Measurements from ENCODE around the gene TCP11.

Gene TCP11

GRCh38 chr6:35164868-35165267, 23.7 kb upstream of the TCP11 start:
- DNase-seq (ENCODE audit: low spot score in 2 of 2) (no peak), ATAC-seq (ENCODE audit: low read depth) (no peak)
- no peak overlapping the region for H3K27ac Mint-ChIP-seq
- peaks cover 3% of the 10 kb centered on the region for H3K36me3 Mint-ChIP-seq
- H3K4me3 Mint-ChIP-seq = no peak overlapping the region
- H3K27me3 Mint-ChIP-seq = peaks cover 11% of the 10 kb centered on the region
- peaks cover 6% of the 10 kb centered on the region for H3K9me3 Mint-ChIP-seq
- H3K4me1 Mint-ChIP-seq = no peaks in the 10 kb centered on the region

GRCh38 chr6:35164277-35164676, 23.1 kb upstream of the TCP11 start:
- H3K27ac Mint-ChIP-seq = no peak overlapping the region
- H3K4me1 Mint-ChIP-seq = no peaks in the 10 kb centered on the region
- no peak overlapping the region for H3K4me3 Mint-ChIP-seq
- peaks cover 5% of the 10 kb centered on the region for H3K36me3 Mint-ChIP-seq
- ATAC-seq (ENCODE audit: low read depth) (no peak), DNase-seq (ENCODE audit: low spot score in 2 of 2) (no peak)
- H3K27me3 Mint-ChIP-seq = peaks cover 13% of the 10 kb centered on the region
- peaks cover 2% of the 10 kb centered on the region for H3K9me3 Mint-ChIP-seq

- Mint-ChIP-seq H3K9me3 (peaks cover 1% of the 10 kb centered on the region), H3K4me1 (no peaks in the 10 kb centered on the region), H3K36me3 (peaks cover 5% of the 10 kb centered on the region), H3K4me3 (no peak overlapping the region), H3K27ac (no peak overlapping the region), H3K27me3 (peaks cover 13% of the 10 kb centered on the region)
- ATAC-seq (ENCODE audit: low read depth) (no peak), DNase-seq (ENCODE audit: low spot score in 2 of 2) (no peak)
These were observed 22.7 kb upstream of the TCP11 start for GRCh38 chr6:35163836-35164235.

- Mint-ChIP-seq H3K36me3 (peaks cover 5% of the 10 kb centered on the region), H3K27ac (no peak overlapping the region), H3K4me3 (no peak overlapping the region), H3K9me3 (peaks cover 1% of the 10 kb centered on the region), H3K27me3 (peaks cover 19% of the 10 kb centered on the region), H3K4me1 (no peaks in the 10 kb centered on the region)
- ATAC-seq (ENCODE audit: low read depth) = no peak
- no peak for DNase-seq (ENCODE audit: low spot score in 2 of 2)
These were observed 20.9 kb upstream of the TCP11 start for GRCh38 chr6:35161776-35162607.

GRCh38 chr6:35161266-35161665, 20.1 kb upstream of the TCP11 start:
- Mint-ChIP-seq H3K4me3 (no peak overlapping the region), H3K9me3 (peaks cover 1% of the 10 kb centered on the region), H3K36me3 (peaks cover 5% of the 10 kb centered on the region), H3K4me1 (no peaks in the 10 kb centered on the region), H3K27ac (no peak overlapping the region), H3K27me3 (peaks cover 19% of the 10 kb centered on the region)
- no peak for ATAC-seq (ENCODE audit: low read depth)
- no peak for DNase-seq (ENCODE audit: low spot score in 2 of 2)

GRCh38 chr6:35160642-35161041, 19.5 kb upstream of the TCP11 start:
- no peak overlapping the region for H3K4me3 Mint-ChIP-seq
- no peaks in the 10 kb centered on the region for H3K4me1 Mint-ChIP-seq
- peaks cover 20% of the 10 kb centered on the region for H3K27me3 Mint-ChIP-seq
- H3K36me3 Mint-ChIP-seq = peaks cover 5% of the 10 kb centered on the region
- DNase-seq (ENCODE audit: low spot score in 2 of 2) (no peak), ATAC-seq (ENCODE audit: low read depth) (no peak)
- H3K9me3 Mint-ChIP-seq = peaks cover 1% of the 10 kb centered on the region
- no peak overlapping the region for H3K27ac Mint-ChIP-seq

- H3K4me3 Mint-ChIP-seq = no peak overlapping the region
- ATAC-seq (ENCODE audit: low read depth) (no peak), DNase-seq (ENCODE audit: low spot score in 2 of 2) (no peak)
- peaks cover 1% of the 10 kb centered on the region for H3K36me3 Mint-ChIP-seq
- no peaks in the 10 kb centered on the region for H3K9me3 Mint-ChIP-seq
- H3K27ac Mint-ChIP-seq = no peak overlapping the region
- H3K4me1 Mint-ChIP-seq = no peaks in the 10 kb centered on the region
- peaks cover 17% of the 10 kb centered on the region for H3K27me3 Mint-ChIP-seq
These were observed 17.4 kb upstream of the TCP11 start for GRCh38 chr6:35158520-35158919.

GRCh38 chr6:35154947-35155346, 13.8 kb upstream of the TCP11 start:
- DNase-seq (ENCODE audit: low spot score in 2 of 2) = no peak
- H3K36me3 Mint-ChIP-seq = peaks cover 1% of the 10 kb centered on the region
- no peaks in the 10 kb centered on the region for H3K4me1 Mint-ChIP-seq
- no peaks in the 10 kb centered on the region for H3K9me3 Mint-ChIP-seq
- peaks cover 10% of the 10 kb centered on the region for H3K27me3 Mint-ChIP-seq
- no peak overlapping the region for H3K4me3 Mint-ChIP-seq
- H3K27ac Mint-ChIP-seq = no peak overlapping the region
- no peak for ATAC-seq (ENCODE audit: low read depth)

- no peak overlapping the region for H3K4me3 Mint-ChIP-seq
These were observed 13.1 kb upstream of the TCP11 start for GRCh38 chr6:35154262-35154661.

GRCh38 chr6:35152067-35152707, 11.0 kb upstream of the TCP11 start:
- Mint-ChIP-seq H3K27ac (no peak overlapping the region), H3K9me3 (no peaks in the 10 kb centered on the region), H3K4me1 (no peaks in the 10 kb centered on the region), H3K4me3 (no peak overlapping the region), H3K36me3 (no peaks in the 10 kb centered on the region), H3K27me3 (peaks cover 1% of the 10 kb centered on the region)
- no peak for DNase-seq (ENCODE audit: low spot score in 2 of 2)
- ATAC-seq (ENCODE audit: low read depth) = no peak

More at GRCh38 chr6:35154262-35154661, 13.1 kb upstream of the TCP11 start:
- Mint-ChIP-seq H3K27ac (no peak overlapping the region), H3K9me3 (no peaks in the 10 kb centered on the region), H3K4me1 (no peaks in the 10 kb centered on the region), H3K27me3 (peaks cover 7% of the 10 kb centered on the region), H3K36me3 (no peaks in the 10 kb centered on the region)
- ATAC-seq (ENCODE audit: low read depth) = no peak
- DNase-seq (ENCODE audit: low spot score in 2 of 2) = no peak

GRCh38 chr6:35151466-35151865, 10.3 kb upstream of the TCP11 start:
- ATAC-seq (ENCODE audit: low read depth) (no peak), DNase-seq (ENCODE audit: low spot score in 2 of 2) (no peak)
- no peak overlapping the region for H3K4me3 Mint-ChIP-seq
- peaks cover 1% of the 10 kb centered on the region for H3K27me3 Mint-ChIP-seq
- H3K36me3 Mint-ChIP-seq = no peaks in the 10 kb centered on the region
- no peaks in the 10 kb centered on the region for H3K9me3 Mint-ChIP-seq
- H3K27ac Mint-ChIP-seq = no peak overlapping the region
- H3K4me1 Mint-ChIP-seq = no peaks in the 10 kb centered on the region

- Mint-ChIP-seq H3K27me3 (no peaks in the 10 kb centered on the region), H3K27ac (no peak overlapping the region), H3K9me3 (no peaks in the 10 kb centered on the region), H3K4me3 (no peak overlapping the region), H3K36me3 (no peaks in the 10 kb centered on the region), H3K4me1 (no peaks in the 10 kb centered on the region)
- ATAC-seq (ENCODE audit: low read depth) (no peak), DNase-seq (ENCODE audit: low spot score in 2 of 2) (no peak)
These were observed 8.9 kb upstream of the TCP11 start for GRCh38 chr6:35149891-35150566.

- ATAC-seq (ENCODE audit: low read depth) (no peak), DNase-seq (ENCODE audit: low spot score in 2 of 2) (no peak)
- H3K36me3 Mint-ChIP-seq = no peaks in the 10 kb centered on the region
- no peaks in the 10 kb centered on the region for H3K9me3 Mint-ChIP-seq
- H3K27me3 Mint-ChIP-seq = no peaks in the 10 kb centered on the region
- no peaks in the 10 kb centered on the region for H3K4me1 Mint-ChIP-seq
- H3K4me3 Mint-ChIP-seq = no peak overlapping the region
- H3K27ac Mint-ChIP-seq = no peak overlapping the region
These were observed 7.1 kb upstream of the TCP11 start for GRCh38 chr6:35148167-35148741.

- DNase-seq (ENCODE audit: low spot score in 2 of 2) (no peak), ATAC-seq (ENCODE audit: low read depth) (no peak)
- H3K36me3 Mint-ChIP-seq = no peaks in the 10 kb centered on the region
- H3K27me3 Mint-ChIP-seq = no peaks in the 10 kb centered on the region
- no peak overlapping the region for H3K27ac Mint-ChIP-seq
- H3K4me3 Mint-ChIP-seq = no peak overlapping the region
- H3K9me3 Mint-ChIP-seq = no peaks in the 10 kb centered on the region
- H3K4me1 Mint-ChIP-seq = no peaks in the 10 kb centered on the region
These were observed 6.3 kb upstream of the TCP11 start for GRCh38 chr6:35147486-35147885.

All from memory B cell (primary cell).